Choroid plexus epithelial cell (primary cell): ENCODE measurements around the gene FPGS.
A peak's percentile ranks its signal among the peaks of the same experiment; 100 is the strongest.
"Not testable (repeated sequence)": the region's sequence is repeated elsewhere in the genome, so short reads cannot be mapped to it uniquely, and the experiment has no call there.

Experiments used
- DNase-seq: peaks from one replicate; pipeline ENCODE4 v3.0.0-alpha.2; 2010; ENCODE audit warnings: low read depth
- H3K4me3 ChIP-seq: 2 replicates; pipeline ENCODE4 v1.5.1; 2011; ENCODE audit warnings: low read depth, mild to moderate bottlenecking, control low read depth, low read length, moderate library complexity
- TF ChIP-seq, protein P1 (sequence below): conservative IDR thresholded peaks from 2 replicates; pipeline ENCODE4 v1.5.1; 2011; ENCODE audit warnings: low read depth, mild to moderate bottlenecking, control low read depth, inconsistent platforms, low read length, moderate library complexity

FPGS gene

DNA sequence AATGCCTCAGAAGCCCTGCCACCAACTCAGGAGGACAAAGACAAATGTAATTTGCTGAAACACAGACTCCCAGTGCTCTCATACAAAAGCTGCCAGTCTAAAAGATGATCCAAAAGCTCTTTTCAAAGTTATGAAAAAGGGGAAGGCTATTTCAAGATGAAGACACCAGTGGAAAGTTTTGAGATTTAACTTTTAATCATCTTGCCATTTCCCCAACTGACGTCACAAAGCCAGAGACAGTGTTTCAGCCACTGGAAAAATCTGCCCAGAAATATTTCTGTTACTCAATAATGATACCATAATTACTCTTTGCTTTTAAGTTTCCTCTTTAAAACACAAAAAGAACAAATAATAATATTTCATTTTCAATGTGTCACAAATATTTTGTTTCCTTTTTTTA is 30.9 kb downstream of the FPGS start:
- H3K4me3 ChIP-seq = no peak overlapping the region
- no peak for DNase-seq
- TF ChIP-seq, protein P1, sequence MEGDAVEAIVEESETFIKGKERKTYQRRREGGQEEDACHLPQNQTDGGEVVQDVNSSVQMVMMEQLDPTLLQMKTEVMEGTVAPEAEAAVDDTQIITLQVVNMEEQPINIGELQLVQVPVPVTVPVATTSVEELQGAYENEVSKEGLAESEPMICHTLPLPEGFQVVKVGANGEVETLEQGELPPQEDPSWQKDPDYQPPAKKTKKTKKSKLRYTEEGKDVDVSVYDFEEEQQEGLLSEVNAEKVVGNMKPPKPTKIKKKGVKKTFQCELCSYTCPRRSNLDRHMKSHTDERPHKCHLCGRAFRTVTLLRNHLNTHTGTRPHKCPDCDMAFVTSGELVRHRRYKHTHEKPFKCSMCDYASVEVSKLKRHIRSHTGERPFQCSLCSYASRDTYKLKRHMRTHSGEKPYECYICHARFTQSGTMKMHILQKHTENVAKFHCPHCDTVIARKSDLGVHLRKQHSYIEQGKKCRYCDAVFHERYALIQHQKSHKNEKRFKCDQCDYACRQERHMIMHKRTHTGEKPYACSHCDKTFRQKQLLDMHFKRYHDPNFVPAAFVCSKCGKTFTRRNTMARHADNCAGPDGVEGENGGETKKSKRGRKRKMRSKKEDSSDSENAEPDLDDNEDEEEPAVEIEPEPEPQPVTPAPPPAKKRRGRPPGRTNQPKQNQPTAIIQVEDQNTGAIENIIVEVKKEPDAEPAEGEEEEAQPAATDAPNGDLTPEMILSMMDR = no peak

DNA sequence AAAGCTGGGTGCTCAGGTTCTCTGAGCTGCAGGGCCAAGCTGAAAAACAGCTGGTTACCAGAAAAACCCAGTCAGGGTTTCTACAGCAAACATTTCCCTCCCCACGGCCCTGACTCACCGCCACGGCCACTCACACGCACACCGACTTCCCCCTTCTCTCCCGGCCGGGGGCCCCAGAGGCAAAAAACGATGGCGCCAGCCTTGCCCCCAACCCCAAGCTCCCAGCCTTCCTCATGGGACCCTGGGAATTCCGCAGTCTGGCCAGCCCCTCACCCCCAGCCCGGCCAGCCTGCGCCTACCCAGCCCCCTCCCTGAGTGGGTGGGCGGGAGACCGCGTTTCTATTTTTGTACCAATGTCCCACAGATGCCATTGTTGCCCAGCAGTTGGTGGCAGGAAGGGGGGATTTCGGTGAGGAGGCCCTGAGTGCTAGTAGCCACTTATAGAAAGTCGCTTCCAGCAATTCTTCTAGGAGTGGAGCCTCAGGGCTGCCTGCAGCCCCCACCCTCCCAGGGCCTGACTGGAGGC is 33.4 kb downstream of the FPGS start:
- H3K4me3 ChIP-seq = no peak overlapping the region
- TF ChIP-seq, protein P1 = no peak
- peak; percentile 75 for DNase-seq

DNA sequence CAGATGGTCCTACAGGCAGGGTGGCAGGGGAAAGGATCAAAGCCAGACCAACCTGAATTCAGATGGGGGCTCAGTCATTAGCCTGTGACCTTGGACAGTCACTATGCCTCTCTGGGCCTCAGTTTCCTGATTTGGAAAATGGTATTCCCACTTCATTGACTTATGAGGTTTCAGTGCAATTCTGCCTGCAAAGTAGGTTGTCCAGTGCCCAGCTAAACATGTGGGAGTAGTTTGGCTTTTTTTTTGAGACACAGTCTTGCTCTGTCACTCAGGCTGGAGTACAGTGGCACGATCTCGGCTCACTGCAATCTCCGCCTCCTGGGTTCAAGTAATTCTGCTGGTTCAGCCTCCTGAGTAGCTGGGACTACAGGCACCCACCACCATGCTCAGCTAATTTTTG is 33.9 kb downstream of the FPGS start:
- DNase-seq = not testable (repeated sequence)

DNA sequence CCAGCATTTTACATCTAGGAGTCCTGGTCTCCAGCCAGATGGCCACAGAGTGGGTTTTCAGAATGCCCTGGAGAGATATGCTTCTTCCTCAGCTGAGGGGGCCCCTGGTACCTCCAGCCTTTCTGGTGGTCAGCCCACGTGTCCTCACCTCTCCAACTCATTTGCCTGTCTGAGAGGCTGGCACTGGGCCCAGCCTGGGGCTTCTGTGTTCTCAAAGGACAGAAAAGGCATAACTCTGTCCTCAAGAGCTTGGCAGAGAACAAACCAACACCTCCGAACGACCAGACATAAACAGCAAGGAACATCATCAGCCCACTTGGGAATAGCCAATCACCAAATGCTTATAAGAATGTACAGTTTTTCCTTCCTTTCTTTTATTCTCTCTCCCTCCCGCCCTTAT is 34.7 kb downstream of the FPGS start:
- no peak overlapping the region for H3K4me3 ChIP-seq
- peak; percentile 39 for DNase-seq
- TF ChIP-seq, protein P1 = no peak

More for the DNA sequence above, 33.9 kb downstream of the FPGS start:
- H3K4me3 ChIP-seq = not testable (repeated sequence)

DNA sequence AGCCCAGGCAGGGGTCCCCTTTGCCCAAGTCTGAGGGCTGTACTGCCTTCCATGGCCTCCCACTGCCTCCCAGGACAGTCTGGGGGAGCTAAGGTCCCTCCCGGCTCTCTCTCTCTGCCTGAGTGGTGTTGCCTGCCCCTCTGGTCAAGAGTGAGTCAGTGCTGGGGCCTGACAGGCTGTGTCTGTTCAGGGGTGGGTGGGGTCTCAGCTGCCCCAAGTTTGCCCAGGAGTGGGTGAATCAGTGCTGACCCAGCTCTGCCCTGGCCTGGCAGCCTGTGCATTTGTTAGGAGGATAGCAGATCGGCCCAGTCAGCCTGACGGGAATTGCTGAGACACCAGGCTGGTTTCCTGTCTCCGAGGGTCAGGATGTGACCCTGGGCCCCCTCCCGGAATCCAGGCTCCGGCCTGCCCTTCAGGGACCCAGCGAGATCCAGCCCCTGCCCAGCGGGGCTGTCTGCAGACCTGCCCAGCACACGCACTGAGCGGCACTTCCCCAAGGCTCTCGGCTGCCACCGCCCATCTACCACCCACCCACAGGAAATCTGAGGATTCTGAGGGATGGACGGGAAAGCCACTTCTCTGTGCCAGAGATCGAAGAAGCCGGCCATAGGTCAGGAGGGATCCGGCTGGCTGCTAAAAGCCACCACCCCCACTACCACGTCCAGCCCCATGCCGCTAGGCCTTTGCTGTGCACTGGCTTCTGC is 35.8 kb downstream of the FPGS start:
- H3K4me3 ChIP-seq = no peak overlapping the region
- TF ChIP-seq, protein P1 = no peak

DNA sequence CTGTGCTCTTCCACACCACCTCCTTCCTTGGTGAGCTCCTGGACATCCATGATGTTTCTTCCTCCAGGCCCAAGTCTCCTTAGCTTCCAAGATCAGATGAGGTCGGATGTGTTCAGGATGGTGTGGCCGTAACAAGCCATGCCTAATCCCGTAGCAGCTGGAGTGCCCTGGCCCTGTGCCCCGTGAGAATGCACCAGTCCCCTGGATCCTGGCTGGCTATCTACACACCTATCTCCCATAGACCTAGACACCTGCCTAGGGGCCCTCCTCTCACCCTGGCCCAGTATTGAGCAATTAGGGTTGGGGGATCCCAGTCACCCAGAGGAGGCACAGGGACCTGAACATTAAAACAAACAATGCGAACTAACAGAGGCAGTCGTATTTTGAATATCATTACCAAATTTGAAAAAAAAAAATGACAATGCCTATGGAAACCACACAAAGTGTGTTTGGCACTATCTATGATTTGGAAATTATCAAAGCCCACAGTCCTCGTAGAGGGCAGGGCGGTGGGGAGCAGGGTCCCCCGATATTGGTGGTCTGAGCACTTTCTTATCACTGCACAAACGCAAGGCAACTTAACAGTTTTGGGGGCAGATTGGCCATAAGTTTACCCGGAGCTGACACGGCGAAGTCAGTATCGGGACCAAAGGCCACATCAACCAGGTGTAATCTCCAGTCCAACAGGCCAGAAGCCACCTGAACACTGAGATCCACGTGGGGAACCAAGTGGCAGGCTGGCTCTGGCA is 38.6 kb downstream of the FPGS start:
- no peak overlapping the region for H3K4me3 ChIP-seq
- DNase-seq = no peak
- TF ChIP-seq, protein P1 = no peak

More for the DNA sequence above, 35.8 kb downstream of the FPGS start:
- DNase-seq = peak; percentile 85

DNA sequence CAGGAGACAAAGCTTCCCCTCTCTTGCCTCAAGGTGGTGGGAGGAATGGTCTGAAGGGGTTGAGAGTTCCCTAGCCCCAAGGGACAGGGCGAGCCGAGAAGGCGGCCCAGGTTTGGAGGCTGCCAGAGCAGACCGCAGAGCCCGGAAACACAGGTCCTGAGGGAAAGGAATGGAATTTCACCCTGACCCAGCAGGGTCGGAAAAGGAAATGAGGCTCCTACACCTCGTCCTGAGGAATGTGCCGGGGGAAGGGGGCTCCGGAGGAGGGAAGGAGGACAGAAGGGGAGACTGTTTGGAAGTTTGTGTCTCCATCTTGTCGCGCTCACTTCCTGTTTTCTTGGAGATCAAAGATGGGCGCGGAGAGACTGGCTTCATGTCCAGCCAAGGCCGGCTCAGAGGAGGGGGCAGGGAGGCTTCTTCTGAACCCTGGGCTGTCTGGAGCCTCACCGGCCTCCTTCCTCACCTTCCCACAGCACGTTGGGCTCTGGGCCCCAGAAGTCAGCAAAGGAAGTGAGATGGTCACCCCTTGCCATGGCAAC is 42.2 kb downstream of the FPGS start:
- H3K4me3 ChIP-seq = no peak overlapping the region
- TF ChIP-seq, protein P1 = no peak
- peak; percentile 61 for DNase-seq

DNA sequence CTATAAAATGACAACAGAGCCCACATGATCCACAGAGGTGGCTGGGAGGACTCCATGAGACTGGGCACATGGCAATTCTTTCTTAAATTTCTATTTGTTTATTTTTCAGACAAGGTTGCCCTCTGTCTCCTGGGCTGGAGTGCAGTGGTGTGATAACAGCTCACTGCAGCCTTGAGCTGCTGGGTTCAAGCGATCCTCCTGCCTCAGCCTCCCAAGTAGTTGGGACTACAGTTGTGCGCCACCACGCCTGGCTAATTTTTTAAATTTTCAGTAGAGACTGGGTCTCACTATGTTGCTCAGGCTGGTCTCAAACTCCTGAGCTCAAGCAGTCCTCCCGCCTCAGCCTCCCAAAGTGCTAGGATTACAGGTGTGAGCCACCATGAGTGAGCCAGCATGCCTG is 42.9 kb downstream of the FPGS start:
- not testable (repeated sequence) for H3K4me3 ChIP-seq, DNase-seq
